HG02763 (cell line): ENCODE measurements around the gene KIF24.
"Not testable (repeated sequence)": the region's sequence is repeated elsewhere in the genome, so short reads cannot be mapped to it uniquely, and the experiment has no call there.

ENCODE experiments used
- ATAC-seq: cut with Tn5 transposase; IDR thresholded peaks from one replicate; pipeline ENCODE4 v1.9.1; 2021; ENCODE audit warnings: mild to moderate bottlenecking, moderate library complexity; ENCODE audit not compliant: unreplicated experiment

Gene KIF24

DNA sequence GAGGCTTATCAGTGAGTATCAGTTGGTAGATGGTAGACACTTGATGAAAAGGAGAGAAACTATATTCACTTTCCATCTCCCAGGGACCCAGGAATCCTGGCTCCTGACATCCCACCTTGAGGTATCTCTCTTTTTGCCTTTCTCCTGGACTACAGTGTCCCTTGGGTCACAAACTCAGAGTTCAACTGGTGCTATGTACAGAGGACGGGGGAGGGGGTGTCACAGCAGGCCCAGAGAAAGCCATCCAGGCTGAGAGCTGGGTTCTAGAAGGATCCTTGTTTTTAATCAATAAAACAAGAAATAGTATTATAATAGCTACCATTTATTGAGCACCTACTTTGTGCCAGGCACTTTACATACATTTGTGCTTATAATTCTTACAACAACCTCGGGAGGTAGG is 37.3 kb upstream of the KIF24 start:
- no peak for ATAC-seq

DNA sequence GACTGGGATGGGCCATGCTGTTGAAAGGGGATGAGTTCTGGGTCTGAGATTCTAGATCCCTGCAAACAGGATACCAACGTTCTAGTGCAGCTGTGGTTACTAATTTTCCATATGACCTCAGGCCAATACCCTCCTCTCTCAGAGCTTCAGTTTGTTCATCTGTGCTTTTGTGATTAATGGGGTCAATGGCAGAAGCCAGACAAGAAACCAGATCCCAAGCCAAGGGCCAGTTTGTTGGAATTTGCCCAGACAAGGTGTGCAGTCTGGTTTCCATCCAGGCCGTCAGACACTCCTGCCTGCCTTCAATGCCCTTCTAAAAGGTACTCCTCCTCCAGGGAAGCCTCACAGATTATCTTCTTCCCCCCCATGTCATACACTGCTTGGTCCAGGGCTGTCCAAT is 36.2 kb upstream of the KIF24 start:
- no peak for ATAC-seq

DNA sequence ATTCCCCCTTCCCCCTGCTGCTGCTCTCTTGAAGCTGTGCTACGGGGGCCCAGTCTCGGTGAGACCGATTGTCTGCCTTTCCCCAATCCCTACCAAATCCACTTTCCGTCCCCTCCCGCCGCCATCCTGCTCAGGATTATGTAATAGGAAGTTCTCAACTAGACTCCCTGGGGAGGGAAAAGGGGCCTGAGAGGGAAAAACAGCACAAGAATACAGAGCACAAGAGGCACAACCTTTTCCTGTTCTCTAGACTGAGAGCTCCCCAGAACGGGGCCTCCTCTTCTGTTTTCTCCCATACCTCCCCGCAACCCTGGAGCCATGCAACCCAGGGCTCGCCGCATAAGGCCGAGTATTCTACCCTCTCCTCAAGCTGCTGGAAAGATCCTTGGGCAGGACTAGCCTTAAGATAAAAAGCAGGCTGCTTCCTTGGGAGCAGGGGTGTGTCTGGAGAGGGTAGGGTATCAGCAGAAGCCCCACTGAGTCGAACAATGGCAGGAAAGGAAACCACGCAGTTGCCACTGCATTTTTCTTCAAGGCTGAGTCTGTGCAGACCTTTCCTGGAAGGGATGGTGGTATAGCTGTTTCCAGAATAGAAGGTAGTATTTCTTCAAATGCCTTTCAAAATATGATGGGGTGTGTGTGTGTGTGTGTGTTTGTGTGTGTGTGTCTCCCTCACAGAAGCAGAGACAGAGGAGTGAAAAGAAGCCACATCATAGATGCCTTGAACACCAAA is 34.7 kb upstream of the KIF24 start:
- ATAC-seq, result no peak

DNA sequence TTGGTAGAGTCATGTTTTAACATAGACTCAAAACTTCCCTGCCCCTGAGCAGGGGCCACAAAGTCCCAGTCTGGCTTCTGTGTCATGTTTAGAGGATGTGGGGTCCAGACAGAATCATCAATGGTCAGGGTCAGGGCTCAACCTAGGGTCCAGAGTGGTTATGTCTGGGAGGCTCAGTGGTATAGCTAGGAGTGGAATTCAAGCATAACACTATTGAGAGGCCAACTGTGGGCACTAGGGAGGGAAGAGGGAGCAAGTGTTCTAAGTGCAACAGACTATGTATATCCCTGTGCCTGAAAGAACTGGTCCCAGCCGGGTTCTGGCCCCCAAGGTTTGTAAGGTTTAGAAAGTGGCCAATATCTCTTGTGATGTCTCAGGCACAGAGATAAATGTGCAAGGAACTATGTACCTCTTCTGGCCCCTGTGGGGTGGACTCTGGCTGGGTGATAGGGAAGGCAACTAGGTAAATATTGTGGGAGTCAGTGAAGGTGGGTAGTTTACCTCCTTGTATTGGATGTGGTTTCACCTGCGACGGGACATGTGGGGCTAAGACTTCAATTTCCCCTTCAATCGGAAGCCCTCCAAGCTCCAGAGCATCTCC is 33.6 kb upstream of the KIF24 start:
- ATAC-seq, result no peak

DNA sequence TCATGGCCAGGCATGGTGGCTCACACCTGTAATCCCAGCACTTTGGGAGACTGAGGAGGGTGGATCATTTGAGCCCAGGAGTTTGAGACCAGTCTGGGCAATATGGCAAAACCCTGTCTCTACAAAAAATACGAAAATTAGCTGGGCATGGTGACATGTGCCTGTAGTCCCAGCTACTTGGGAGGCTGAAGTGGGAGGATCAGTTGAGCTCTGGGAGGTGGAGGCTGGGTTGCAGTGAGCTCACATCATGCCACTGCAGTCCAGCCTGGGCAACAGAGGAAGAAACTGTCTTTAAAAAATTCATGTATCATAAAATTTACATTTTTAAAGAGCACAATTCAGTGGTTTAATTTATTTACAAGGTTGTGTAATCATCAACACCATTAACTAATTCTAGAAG is 23.9 kb upstream of the KIF24 start:
- not testable (repeated sequence) for ATAC-seq

DNA sequence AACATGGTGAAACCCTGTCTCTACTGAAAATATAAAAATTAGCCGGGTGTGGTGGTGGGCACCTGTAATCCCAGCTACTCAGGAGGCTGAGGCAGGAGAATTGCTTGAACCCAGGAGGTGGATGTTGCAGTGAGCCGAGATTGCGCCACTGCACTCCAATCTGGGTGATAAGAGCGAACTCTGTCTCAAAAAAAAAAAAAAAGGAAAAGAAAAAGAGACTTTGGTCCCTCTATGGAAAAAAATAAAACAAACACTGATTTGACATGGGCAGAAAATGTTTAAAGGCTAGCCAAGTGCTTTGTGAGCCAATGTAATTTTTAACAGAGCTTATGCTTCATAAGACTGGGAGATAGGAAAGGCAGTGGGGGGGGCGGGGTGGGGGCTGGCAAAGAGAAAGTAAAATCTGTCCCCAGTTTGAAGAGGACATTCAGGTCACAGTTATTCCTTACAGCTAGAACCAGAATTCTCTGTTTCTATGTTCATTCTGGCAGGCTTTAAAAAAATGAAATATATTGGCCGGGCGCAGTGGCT is 23.1 kb upstream of the KIF24 start:
- not testable (repeated sequence) for ATAC-seq

DNA sequence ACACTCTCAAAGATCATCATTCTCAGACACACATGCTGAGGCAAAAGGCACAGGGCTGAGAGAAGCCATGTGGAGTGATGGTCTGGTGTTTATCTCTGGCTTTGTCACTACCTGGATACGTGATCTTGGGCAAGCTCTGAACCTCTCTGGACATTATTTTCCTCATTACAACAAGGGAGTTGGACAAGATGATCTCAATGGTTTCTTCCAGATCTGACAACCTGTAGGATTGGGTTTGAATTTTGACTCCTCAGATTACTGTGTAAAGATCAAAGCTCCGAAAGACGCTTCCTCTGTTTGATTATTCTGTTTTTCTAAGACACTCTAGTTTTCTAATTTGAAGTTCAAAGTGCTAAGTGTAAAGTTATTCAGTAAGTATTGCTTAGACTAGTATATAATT is 20.3 kb upstream of the KIF24 start:
- no peak for ATAC-seq

DNA sequence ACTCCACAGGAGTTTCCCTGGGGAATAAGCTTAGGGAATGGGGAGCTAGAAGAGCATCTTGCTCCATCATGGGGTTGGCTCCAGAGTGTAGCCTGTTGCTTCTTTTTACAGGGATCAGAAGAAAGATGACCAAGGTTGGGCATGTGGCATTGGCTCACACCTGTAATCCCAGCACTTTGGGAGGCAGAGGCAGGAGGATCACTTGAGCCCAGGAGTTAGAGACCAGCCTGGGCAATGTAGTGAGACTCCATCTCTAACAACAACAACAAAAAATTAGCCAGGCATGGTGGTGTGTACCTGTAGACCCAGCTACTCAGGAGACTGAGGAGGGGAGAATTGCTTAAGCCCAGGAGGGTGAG is 18.7 kb upstream of the KIF24 start:
- no peak for ATAC-seq

DNA sequence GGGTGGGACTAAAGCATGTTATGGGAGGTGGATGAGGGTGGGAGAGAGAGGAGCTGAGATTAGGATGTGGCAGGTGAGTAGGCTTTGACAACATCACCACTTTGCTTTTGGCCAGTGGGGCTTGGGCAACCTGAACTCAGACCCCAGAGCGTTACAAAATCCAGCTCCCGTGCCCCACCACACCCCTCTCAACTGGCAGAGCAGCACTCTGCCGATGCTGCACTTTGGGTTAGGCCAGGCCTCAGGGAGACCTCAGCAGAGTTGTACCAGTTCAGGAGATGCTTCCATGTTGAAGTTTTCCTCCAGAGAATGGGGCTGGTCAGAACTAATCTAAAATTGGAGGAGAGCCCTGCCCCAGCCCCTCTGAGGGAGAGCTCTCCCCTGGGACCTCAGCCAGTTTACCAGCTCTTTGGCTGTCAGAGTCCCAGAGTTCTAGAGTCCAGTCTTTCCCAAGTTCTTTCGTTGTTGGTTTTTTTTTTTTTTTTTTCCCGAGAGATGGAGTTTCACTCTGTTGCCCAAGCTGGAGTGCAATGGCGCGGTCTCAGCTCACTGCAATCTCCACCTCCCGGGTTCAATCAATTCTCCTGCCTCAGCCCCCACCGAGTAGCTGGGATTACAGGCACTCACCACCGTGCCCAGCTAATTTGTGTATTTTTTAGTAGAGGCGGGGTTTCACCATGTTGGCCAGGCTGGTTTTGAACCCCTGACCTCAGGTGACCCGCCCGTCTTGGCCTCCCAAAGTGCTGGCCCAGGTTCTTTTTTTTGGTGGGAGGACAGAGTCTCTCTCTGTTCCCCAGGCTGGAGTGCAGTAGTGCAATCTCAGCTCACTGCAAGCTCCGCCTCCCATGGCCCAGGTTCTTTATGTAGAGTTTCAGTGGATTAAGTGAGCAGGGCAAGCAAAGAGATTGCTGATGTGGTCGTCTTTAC is 18.1 kb upstream of the KIF24 start:
- ATAC-seq, result no peak

DNA sequence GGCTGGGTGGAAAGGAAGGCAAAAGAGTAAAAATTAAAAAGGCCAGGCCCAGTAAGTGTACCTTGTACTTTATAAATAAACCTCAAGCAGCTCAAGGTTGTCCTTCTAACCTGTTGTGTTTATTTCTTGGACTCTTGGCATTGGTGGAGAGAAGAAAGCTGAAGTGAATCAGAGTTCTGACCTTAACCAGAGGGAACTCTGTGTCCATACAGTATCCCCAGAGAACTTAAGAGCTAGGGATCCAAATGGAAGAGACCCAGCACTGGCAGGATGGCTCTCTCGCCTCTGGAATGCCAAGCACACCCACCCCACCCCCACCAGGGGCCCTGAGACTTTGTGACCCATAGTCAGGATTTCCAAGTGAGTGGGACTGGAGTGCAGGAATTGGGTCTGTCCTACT is 14.5 kb upstream of the KIF24 start:
- no peak for ATAC-seq

DNA sequence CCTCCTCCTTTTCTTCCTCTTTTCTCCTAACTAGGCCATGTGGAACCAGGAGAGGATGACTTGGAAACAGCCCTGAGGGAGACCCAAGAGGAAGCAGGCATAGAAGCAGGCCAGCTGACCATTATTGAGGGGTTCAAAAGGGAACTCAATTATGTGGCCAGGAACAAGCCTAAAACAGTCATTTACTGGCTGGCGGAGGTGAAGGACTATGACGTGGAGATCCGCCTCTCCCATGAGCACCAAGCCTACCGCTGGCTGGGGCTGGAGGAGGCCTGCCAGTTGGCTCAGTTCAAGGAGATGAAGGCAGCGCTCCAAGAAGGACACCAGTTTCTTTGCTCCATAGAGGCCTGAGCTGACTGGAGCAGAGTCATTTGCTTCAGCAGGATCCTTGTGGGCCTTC is 14.0 kb upstream of the KIF24 start:
- ATAC-seq, result no peak

DNA sequence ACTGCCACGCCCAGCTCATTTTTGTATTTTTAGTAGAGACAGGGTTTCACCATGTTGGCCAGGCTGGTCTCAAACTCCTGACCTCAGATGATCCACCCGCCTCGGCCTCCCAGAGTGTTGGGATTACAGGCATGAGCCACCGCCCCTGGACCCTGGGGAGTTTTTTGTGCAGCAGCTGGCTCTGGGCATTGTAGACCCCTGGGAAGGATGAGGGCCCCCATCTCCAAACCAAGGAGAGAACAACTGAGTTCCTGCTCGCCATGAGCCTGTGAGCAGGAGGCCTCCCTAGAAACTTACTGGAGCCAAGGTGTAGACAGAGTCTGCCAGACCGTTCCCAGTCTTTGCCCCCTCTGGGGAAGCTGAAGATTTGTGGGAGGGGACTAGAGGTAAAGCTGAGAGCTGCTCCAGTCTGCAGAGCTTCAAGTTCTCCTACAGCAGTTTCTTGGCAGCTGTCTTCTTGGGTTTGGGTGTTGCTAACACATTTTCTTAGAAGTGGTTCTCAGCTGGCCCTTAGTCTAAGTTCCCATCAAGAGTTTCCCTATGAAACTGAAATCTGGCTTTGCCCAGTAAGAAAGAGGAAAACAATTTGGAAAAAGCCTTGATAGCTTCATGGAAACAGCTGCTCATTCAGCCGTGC is 12.7 kb upstream of the KIF24 start:
- no peak for ATAC-seq

DNA sequence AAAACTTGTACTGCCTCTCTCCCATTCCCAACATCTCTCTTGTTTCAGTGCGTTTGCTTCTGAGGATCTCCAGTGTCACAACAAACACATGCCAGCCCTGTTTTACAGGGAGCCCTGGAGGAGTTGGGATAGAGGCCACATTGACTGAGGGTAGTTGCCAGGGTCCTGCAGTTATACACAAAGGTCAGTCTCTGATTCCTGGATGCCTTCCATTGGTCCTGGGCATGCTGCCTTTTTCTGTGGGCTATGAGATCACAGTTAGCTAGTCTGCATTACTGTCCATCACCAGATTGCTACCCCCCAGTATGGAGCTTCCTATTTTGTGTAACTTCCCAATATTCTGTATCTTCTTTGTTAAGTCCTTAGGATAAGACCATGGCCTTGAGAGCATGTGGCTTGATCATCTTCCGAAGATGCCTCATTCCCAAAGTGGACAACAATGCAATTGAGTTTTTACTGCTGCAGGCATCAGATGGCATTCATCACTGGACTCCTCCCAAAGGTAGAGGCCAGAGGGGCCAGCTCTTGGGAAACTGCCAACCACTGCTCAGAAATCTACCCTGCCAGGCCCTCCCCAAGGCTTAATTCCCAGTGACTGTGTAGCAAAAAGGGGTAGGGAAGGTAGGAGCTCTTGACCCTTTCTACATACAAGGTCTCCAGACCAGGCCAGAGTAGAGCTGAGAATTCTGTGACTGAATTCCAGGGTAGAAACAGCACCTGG is 9.8 kb upstream of the KIF24 start:
- no peak for ATAC-seq

DNA sequence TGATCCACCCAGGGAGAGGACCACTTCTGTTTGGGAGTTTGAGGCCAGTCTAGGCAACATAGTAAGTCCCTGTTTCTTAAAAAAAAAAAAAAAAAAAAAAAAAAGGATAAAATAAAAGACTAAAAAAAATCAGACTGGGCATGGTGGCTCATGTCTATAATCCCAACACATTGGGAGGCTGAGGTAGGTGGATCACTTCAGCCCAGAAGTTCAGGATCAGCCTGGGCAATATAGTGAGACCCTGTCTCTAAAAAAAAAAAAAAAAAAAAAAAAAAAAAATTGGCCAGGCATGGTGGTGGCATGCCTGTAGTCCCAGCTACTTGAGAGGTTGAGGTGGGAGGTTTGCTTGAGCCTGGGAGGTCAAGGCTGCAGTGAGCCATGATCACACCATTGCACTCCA is 9.0 kb upstream of the KIF24 start:
- ATAC-seq, result not testable (repeated sequence)

DNA sequence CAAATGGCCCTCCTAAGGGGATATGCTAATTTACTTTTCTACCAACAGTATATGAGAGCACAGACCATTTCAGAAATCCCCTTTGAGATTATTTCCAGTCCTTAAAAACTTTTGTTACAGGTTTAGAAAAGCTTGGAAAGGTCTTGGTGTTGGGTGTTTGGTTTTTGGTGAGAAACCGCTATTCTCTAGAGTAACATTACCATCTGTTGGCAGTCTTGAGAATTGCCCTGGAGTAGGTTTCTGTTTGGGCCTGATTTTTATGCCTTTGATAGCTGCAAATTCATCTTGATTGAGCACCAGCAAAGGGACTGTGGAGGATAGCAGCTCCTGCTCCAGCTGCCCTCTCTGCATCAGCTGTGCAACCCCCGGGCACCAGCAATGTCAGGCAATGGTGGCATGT is 8.3 kb upstream of the KIF24 start:
- ATAC-seq, result no peak

DNA sequence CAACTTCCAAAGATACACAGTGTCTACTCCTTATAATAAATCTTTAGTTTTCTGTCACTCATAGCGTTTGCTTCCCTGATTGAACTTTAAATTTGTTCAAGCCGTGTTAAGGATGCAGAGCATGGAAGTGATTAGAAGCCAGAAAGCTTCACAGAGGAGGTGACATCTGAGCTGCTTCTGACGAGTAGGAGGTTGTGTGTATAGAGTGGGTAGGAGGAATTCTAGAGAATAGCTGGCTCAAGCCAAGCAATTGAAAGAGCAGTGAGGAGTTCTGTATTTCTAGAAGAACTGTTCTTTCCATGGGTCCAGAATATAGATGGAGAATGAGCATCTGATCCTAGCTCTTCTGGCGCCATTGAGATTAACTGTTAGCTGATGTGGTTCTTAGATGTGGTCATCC is 6.3 kb upstream of the KIF24 start:
- no peak for ATAC-seq

DNA sequence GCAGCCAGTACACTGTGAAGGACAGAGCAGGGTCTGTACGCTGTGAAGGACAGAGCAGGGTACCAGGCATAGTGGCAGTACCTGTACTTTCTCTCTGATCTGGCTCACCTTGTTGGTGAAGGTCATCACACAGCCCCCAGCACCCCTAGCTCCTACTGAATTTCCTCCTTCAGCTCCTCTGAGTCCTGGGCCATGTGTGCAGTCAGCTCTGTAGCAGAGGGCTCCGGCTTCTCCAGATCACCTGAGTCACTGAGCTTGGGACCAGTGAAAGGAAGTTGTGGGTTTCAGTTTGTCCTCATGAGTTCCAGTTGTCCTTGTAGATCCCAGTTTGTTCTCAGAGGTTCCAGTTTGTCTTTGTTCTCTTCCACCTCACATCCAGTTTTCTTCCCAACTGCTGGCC is 5.8 kb upstream of the KIF24 start:
- no peak for ATAC-seq

DNA sequence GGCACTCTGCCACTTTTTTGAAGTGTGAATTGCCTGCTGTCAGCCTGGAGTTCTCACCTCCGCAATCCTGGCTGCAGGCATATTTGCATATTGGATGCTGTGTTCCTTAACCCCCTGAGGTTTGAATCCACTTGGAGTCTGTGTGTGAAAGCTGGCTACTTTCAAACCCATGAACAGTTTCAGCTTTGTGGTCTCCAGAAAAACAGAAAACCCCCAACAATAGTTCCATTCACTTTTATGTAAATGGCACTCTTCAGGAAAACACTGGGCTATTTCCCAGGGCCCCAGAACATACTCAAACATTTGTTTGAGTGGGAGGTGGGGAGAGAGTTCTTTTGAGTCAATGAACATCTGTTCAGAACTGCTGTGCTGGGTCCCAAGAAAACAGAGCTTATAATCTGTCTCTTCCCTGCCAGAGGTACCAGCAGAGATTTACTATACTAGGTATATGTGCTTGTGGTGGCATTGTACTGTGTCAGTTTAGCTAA is 5.3 kb upstream of the KIF24 start:
- ATAC-seq, result no peak

DNA sequence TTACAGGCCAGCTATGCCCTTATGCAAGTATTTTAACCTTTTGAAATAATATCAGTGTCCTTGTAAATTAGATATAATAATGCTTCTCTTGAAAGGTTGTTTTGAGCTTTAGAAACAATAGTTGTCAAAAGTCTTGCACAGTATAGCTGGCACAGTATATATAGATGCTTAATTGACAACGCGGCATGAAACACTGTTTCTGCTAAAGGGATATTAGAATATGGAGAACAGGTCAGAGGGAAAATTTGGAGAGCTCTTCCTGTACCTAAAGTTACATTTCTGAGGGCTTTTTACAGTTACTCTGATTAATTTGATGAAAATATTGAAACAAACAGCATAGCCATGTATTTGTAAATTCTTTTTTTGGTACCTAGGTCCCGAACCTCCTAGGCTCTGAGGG is 4.8 kb upstream of the KIF24 start:
- ATAC-seq, result no peak
